K562 (cell line): ENCODE data around the gene SDK1. TPM values are rescaled to one million over a fixed set of nuclear protein-coding genes. Genes with fewer than 3 reads are reported as not detected.

Experiments used
- ATAC-seq: fragments of 200-7000 bp; cut with Tn5 transposase; 3 replicates; pipeline ENCODE4 v1.9.1; 2020; ENCODE audit warnings: moderate library complexity
- BruUV-seq: library from RNA; stranded (reverse); fragments of 400-500 nt; replicated peaks from 2 replicates; lab custom pipeline; 2021; lab: Mats Ljungman, UMichigan
- CTCF ChIA-PET: fragments of 300-600 bp; formaldehyde crosslinking; extraction: SDS; loops from one replicate; lab custom pipeline; 2021; ENCODE audit warnings: low intra/inter-chr PET ratio; lab: Yijun Ruan, JAX
- POLR2A ChIA-PET: fragments of 300-600, 350-650 bp; sonication (Branson Sonifier 250); formaldehyde crosslinking; extraction: SDS; loops from one replicate; lab custom pipeline; 2021; ENCODE audit warnings: antibody characterized with exemption, inconsistent platforms; lab: Yijun Ruan, JAX
- DNase-seq, 4 experiments: peaks; one replicate each; pipeline versions ENCODE4 v3.0.0 to v3.0.0-alpha.2; 2011 to 2018; ENCODE audit warnings: low spot score in 3 of 4, mixed read lengths in 3 of 4; ENCODE audit errors: extremely low read depth in 1 of 4
- FAIRE-seq: peaks from 2 replicates; lab custom pipeline; 2011; peaks lifted over from hg19 to GRCh38; lab: Jason Lieb, UNC
- H2AFZ ChIP-seq: 2 replicates; pipeline ENCODE4 v1.6.0; 2011; ENCODE audit warnings: low read depth, low read length, control low read depth, inconsistent platforms
- H3K27ac ChIP-seq: fragments of 200-600 bp; 3 replicates; pipeline ENCODE4 v1.8.0; 2011; ENCODE audit warnings: low read depth, mild to moderate bottlenecking, control low read depth, inconsistent platforms, low read length, moderate library complexity, mixed read lengths; ENCODE audit errors: extremely low read depth
- H3K27me3 ChIP-seq, 2 experiments: fragments of 300-600 bp in 1 of 2; 2 replicates in 1 of 2; 3 replicates in 1 of 2; pipeline versions ENCODE4 v1.6.0 to v1.8.0; 2011; ENCODE audit warnings: inconsistent platforms in 2 of 2, low read length in 2 of 2, mild to moderate bottlenecking in 1 of 2, mixed read lengths in 1 of 2, moderate library complexity in 1 of 2; ENCODE audit not compliant: control insufficient read depth in 2 of 2, insufficient read depth in 2 of 2
- H3K36me3 ChIP-seq: fragments of 300-600 bp; 3 replicates; pipeline ENCODE4 v1.8.0; 2011; ENCODE audit warnings: mild to moderate bottlenecking, low read length, inconsistent platforms; ENCODE audit not compliant: control insufficient read depth, insufficient read depth
- H3K4me1 ChIP-seq, 2 experiments: fragments of 200-600 bp in 1 of 2; replicated peaks in 1 of 2; 2 replicates in 1 of 2; 3 replicates in 1 of 2; pipeline versions ENCODE4 v1.5.1 to v1.8.0; 2011; ENCODE audit warnings: inconsistent platforms in 2 of 2, low read length in 2 of 2, mild to moderate bottlenecking in 1 of 2, mixed read lengths in 1 of 2, moderate library complexity in 1 of 2; ENCODE audit not compliant: control insufficient read depth in 2 of 2, insufficient read depth in 2 of 2
- H3K4me2 ChIP-seq: 2 replicates; pipeline ENCODE4 v1.6.1; 2011; ENCODE audit warnings: low read length, control low read depth, inconsistent platforms, mixed read lengths; ENCODE audit not compliant: insufficient read depth
- H3K4me3 ChIP-seq: fragments of 200-600 bp; sonication (generic), shearing (Covaris generic); 2 replicates; pipeline ENCODE4 v1.5.1; 2016; ENCODE audit warnings: control low read depth, inconsistent platforms
- H3K79me2 ChIP-seq: fragments of 200-600 bp; 3 replicates; pipeline ENCODE4 v1.8.0; 2011; ENCODE audit warnings: low read length, inconsistent platforms; ENCODE audit not compliant: control insufficient read depth, insufficient read depth
- H3K9ac ChIP-seq, 2 experiments: 2 replicates each; pipeline versions ENCODE4 v1.6.0 to v1.6.1; 2011; ENCODE audit warnings: low read depth in 2 of 2, low read length in 2 of 2, control low read depth in 1 of 2, inconsistent platforms in 1 of 2, mild to moderate bottlenecking in 1 of 2, mixed read lengths in 1 of 2; ENCODE audit not compliant: insufficient read depth in 1 of 2
- H3K9me1 ChIP-seq: one replicate; pipeline ENCODE4 v1.6.0; 2011; ENCODE audit warnings: inconsistent platforms, mild to moderate bottlenecking, low read length, moderate library complexity; ENCODE audit not compliant: control insufficient read depth, insufficient read depth
- H3K9me3 ChIP-seq: replicated peaks from 2 replicates; pipeline ENCODE4 v1.5.1; 2011; ENCODE audit warnings: low read depth, low read length, inconsistent platforms; ENCODE audit not compliant: control insufficient read depth, insufficient read depth
- H4K20me1 ChIP-seq: replicated peaks from 2 replicates; pipeline ENCODE4 v1.6.1; 2011; ENCODE audit warnings: low read length, inconsistent platforms, mixed read lengths; ENCODE audit not compliant: control insufficient read depth, insufficient read depth
- ATF1 ChIP-seq, 2 experiments: fragments of 450-650 bp in 1 of 2; IDR thresholded peaks; 2 replicates each; pipeline ENCODE4 v1.6.1; 2016; ENCODE audit warnings: missing compliant biosample characterization in 1 of 2, missing genetic modification characterization in 1 of 2
- HDGF ChIP-seq: fragments of 450-650 bp; IDR thresholded peaks from 2 replicates; pipeline ENCODE4 v1.6.1; 2016
- HOXB6 ChIP-seq: fragments of 250-450 bp; sonication (Bioruptor Pico); IDR thresholded peaks from 2 replicates; pipeline ENCODE4 v1.5.1; 2022; ENCODE audit warnings: mild to moderate bottlenecking, borderline replicate concordance
- ILF3 ChIP-seq: fragments of 450-650 bp; IDR thresholded peaks from 2 replicates; pipeline ENCODE4 v1.6.1; 2018; ENCODE audit warnings: antibody characterized with exemption, mild to moderate bottlenecking, moderate library complexity, borderline replicate concordance
- KAT7 ChIP-seq: sonication (generic); formaldehyde crosslinking; IDR thresholded peaks from 2 replicates; pipeline ENCODE4 v1.8.0; 2022; ENCODE audit warnings: missing genetic modification reagents, mild to moderate bottlenecking, borderline replicate concordance
- MTA3 ChIP-seq: fragments of 450-650 bp; formaldehyde crosslinking; IDR thresholded peaks from 2 replicates; pipeline ENCODE4 v1.6.1; 2017; ENCODE audit warnings: mild to moderate bottlenecking, borderline replicate concordance
- NCOA1 ChIP-seq: fragments of 450-650 bp; IDR thresholded peaks from 2 replicates; pipeline ENCODE4 v1.6.1; 2016; ENCODE audit warnings: low read depth
- SRF ChIP-seq, 2 experiments: fragments of 250-450, 450-650 bp in 1 of 2; sonication (Bioruptor Pico) in 1 of 2; sonication (generic) in 1 of 2; formaldehyde crosslinking; IDR thresholded peaks; 2 replicates each; pipeline versions ENCODE4 v1.5.0 to v1.5.1; 2020 to 2022; ENCODE audit warnings: mild to moderate bottlenecking in 1 of 2, missing genetic modification reagents in 1 of 2
- WGBS: fragments of 100-300 bp; shearing (Covaris generic); methylation state at CpG from one replicate; pipeline ENCODE4 v1.1.6; 2016; ENCODE audit warnings: low coverage, mixed read lengths; ENCODE audit not compliant: insufficient coverage; ENCODE audit errors: missing lambda C conversion rate; 5-methylcytosine and 5-hydroxymethylcytosine counted together
- in situ Hi-C: fragments of 300-500 bp; cut with MboI; formaldehyde crosslinking; loops from 4 replicates; pipeline ENCODE4 v1.15.0; 2018; ENCODE audit warnings: inconsistent platforms, mixed read lengths
- intact Hi-C: fragments of 100-400 bp; cut with micrococcal nuclease; formaldehyde crosslinking; loops from 2 replicates; pipeline ENCODE4 v1.14.2; 2022
- polyA plus RNA-seq, 8 experiments: library from polyadenylated mRNA; depleted of rRNA in 4 of 8; stranded (reverse) in 5 of 8; unstranded in 3 of 8; fragments of >200 nt; fragmentation: Nextera tagmentation in 2 of 8; fragmentation: Illumina TruSeq in 1 of 8; extraction: Ambion mirVana in 2 of 8; extraction: Trizol in 1 of 8; gene quantifications; 2 replicates each; pipeline versions ENCODE4 v1.2.1 to v1.2.3, GENCODE V29; 2011 to 2014; ENCODE audit warnings: inconsistent platforms in 1 of 8, missing spikeins in 1 of 8
- total RNA-seq, 7 experiments: library from RNA; depleted of rRNA in 6 of 7; stranded (reverse); fragments of >200 nt in 6 of 7; fragmentation: Illumina TruSeq in 2 of 7; extraction: Trizol in 2 of 7; gene quantifications; 2 replicates each; pipeline versions ENCODE4 v1.2.1 to v1.2.3, GENCODE V29; 2011 to 2021; ENCODE audit warnings: low replicate concordance in 1 of 7
- TF ChIP-seq, protein P1 (sequence below): IDR thresholded peaks from 2 replicates; pipeline ENCODE4 v1.6.1; 2011; ENCODE audit warnings: borderline replicate concordance, low read depth, mild to moderate bottlenecking, moderate library complexity, low read length; ENCODE audit not compliant: insufficient read depth, poor library complexity, severe bottlenecking

The SDK1 gene
- total and polyA plus RNA-seq, 9 of the 15 experiments (the other 6 are each of a cell fraction or from before 2014, with no cell fraction given), result 0.16 TPM; not detected in 8

DNA sequence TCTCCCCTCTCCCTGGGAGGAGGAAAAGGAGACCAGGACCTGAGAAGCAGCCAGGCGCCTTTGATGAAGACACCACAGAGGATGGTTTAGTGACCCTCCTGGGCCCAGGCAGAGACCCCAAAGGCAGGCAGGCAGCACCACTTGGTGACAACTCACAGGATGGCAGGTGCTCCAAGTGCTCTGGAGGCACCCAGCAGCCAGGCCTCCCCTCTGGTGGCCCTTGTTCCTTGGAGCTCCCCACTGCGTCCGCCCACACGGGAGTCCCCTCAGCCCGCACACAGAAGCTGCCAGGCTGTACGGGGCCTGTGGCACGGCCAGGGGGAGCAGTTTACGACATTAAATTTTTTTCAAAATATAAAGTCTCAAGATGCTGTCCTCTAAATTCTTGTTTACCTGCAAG is 773.9 kb downstream of the SDK1 start:
- no peak for FAIRE-seq
- H3K36me3 ChIP-seq, result no peaks in the 10 kb centered on the region
- intact Hi-C loops, result no loop called here
- POLR2A ChIA-PET, result no interaction called here
- no TSS peak for BruUV-seq
- no peaks in the 10 kb centered on the region for H3K9me3 ChIP-seq
- H3K4me1 ChIP-seq, result no peaks in the 10 kb centered on the region
- no peak overlapping the region for H3K4me2 ChIP-seq
- no peak overlapping the region for H3K4me3 ChIP-seq
- in situ Hi-C loops, result no loop called here
- TF ChIP-seq ILF3 (no peak), SRF (CRISPR knock-in tag; IDR thresholded peaks at IDR 0.05) (no peak), MTA3 (no peak), HDGF (no peak), KAT7 (CRISPR knock-in tag) (no peak), NCOA1 (no peak), ATF1 (CRISPR knock-in tag; IDR thresholded peaks at IDR 0.05) (no peak), ATF1 (tag; IDR thresholded peaks at IDR 0.05) (no peak), HOXB6 (no peak)
- TF ChIP-seq, protein P1, sequence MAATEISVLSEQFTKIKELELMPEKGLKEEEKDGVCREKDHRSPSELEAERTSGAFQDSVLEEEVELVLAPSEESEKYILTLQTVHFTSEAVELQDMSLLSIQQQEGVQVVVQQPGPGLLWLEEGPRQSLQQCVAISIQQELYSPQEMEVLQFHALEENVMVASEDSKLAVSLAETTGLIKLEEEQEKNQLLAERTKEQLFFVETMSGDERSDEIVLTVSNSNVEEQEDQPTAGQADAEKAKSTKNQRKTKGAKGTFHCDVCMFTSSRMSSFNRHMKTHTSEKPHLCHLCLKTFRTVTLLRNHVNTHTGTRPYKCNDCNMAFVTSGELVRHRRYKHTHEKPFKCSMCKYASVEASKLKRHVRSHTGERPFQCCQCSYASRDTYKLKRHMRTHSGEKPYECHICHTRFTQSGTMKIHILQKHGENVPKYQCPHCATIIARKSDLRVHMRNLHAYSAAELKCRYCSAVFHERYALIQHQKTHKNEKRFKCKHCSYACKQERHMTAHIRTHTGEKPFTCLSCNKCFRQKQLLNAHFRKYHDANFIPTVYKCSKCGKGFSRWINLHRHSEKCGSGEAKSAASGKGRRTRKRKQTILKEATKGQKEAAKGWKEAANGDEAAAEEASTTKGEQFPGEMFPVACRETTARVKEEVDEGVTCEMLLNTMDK, result no peak
- TF ChIP-seq, all 486 proteins: peak for 0
- ATAC-seq (no peak), DNase-seq (no peak)
- WGBS, result 0% methylated on average over 8 of the region's 8 CpGs
- H4K20me1 ChIP-seq, result 0 out of 2 replicates have a peak, but pooled peaks cover 3% of the 10 kb centered on the region
- H3K27ac ChIP-seq, result no peak overlapping the region
- H3K9ac ChIP-seq, result no peak overlapping the region
- H3K79me2 ChIP-seq, result no peaks in the 10 kb centered on the region
- CTCF ChIA-PET, result no interaction called here
- no peak overlapping the region for H2AFZ ChIP-seq
- no peaks in the 10 kb centered on the region for H3K9me1 ChIP-seq
- peaks cover 3 to 63% of the 10 kb centered on the region in 2 experiments; a peak in 4 of 5 replicates for H3K27me3 ChIP-seq
